ENCODE measurements around the gene DYNLT1. TPM values are rescaled to one million over a fixed set of nuclear protein-coding genes. Genes with fewer than 3 reads are reported as not detected.

The DYNLT1 gene
- 90.0 TPM for total RNA-seq

DNA sequence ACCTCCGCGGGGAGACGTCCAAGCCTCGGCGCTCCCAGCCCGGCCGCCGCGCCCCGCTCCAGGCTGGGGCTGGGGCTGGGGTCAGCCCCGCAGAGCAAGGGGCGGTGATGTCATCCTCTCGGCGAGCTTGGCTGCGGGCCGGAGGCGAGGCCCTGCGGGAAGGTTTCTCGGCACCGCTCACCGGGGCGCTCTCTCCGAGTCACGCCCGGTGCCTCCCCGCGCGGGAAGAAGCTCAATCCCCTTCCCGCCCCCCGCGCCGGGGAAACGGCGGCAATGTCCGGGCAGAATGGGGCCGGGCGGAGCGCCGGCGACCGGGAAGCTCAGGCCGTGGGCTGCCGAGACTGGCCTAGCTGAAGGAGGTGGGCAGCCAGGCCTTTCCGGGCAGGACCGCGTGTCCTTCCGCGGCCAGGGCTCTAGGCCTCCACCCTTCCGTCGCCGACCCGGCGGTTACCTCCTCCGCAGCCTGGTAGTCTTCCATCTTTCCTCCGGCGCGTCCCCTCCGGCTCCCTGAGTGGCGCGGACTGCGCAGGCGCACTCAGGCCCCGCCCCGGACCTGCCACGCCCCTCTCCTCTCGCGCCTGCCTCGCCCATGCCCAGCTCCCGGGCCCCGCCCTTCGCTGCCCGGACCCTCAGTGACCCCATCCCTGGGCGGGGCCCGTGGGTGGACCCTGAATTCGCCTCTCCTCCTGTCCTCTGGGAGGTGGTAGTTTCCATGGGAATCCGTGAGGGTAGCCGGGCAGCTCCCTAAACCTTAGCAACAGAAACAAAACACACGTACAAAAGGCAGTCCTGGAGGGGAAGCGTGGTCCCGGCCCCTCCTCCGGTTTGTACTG is at the start of gene DYNLT1:
Gene DYNLT1, minus strand, starts transcription at position 513 of the 833 bp plus-strand sequence. Its CDS starts 35 bp downstream, at position 478.

GRCh38 chr6:158649289-158650143 is 5.0 kb upstream of the DYNLT1 start, which contains the start of gene SYTL3:
Gene SYTL3 (plus strand): TSS chr6:158650054. CDS start chr6:158663269, 13,215 bp downstream.

Small RNA genes lying within 50 kb of the gene (small RNA-seq; reads per million reads assigned to genes)
- not detected for gene MIR7161

Other genes starting within 250 kb of the DYNLT1 start
- gene TMEM181, start 84.7 kb downstream of the DYNLT1 start, total RNA-seq = 66.2 TPM
- gene SYTL3, start 5.3 kb upstream of the DYNLT1 start, total RNA-seq = 2.5 TPM
- gene EZR, start 174.6 kb upstream of the DYNLT1 start, total RNA-seq = 106 TPM